Measurements from ENCODE around the gene ANAPC15. TPM values are rescaled to one million over a fixed set of nuclear protein-coding genes. Genes with fewer than 3 reads are reported as not detected.
"Not testable (repeated sequence)": the region's sequence is repeated elsewhere in the genome, so short reads cannot be mapped to it uniquely, and the experiment has no call there.

ANAPC15 gene
- total RNA-seq, 1 donor from 2014 or later = 52.1 TPM

DNA sequence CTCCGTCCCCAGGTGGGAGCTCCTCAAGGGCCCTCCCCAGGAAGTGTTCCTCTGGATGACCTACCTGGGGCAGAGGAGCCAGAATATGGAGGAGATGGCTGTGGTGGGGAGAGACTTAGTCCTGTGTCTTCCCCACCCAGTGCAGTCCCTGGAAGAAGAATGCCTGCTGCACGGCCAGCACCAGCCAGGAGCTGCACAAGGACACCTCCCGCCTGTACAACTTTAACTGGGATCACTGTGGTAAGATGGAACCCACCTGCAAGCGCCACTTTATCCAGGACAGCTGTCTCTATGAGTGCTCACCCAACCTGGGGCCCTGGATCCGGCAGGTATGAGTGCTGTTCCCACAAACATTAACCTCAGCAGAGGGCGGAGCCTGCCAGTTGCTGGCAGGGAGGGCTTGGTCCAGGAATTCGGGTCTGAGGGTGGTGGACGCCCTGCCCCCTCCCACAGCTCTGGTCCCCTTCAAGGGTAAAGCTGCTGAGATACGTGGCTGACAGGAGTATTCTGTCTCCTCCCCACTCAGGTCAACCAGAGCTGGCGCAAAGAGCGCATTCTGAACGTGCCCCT lies 26.4 kb upstream of the ANAPC15 start:
- H3K27ac Mint-ChIP-seq = no peak overlapping the region
- no peak for DNase-seq
- H3K4me1 Mint-ChIP-seq = peaks cover 26% of the 10 kb centered on the region
- intact Hi-C loops (cut with micrococcal nuclease) = no loop called here
- H3K27me3 Mint-ChIP-seq = peaks cover 3% of the 10 kb centered on the region
- no peaks in the 10 kb centered on the region for H3K36me3 Mint-ChIP-seq (ENCODE audit: low read depth)
- H3K9me3 Mint-ChIP-seq = no peaks in the 10 kb centered on the region
- no peak overlapping the region for H3K4me3 Mint-ChIP-seq

DNA sequence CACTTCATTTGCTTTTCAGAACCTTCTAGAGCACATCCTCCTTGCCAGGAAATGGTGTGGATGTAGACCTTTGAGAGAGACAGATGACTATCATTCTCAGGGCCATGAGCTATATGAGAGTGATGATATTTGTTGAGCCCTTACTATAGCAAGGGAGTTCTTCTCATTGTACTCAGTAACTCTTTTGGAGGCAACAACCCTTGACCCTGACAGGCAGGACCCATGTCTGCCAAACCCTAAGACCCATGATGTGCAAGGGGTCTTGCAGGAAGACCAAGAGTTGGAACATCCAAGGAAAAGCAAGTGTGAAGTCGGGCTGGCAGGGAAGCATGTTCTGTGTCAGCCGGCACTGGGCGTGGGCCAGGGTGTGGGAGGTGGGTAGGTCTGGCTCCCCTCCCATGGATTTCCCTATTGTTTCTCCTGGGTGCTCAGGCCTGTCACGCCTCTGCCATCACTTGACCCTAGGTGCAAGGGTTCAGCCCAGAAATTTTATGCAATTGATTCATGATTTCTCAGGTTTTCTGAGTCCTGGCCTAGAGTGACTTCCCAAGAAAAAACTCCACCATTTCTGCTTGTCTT lies 24.3 kb upstream of the ANAPC15 start:
- Mint-ChIP-seq H3K36me3 (ENCODE audit: low read depth) (no peaks in the 10 kb centered on the region), H3K27me3 (peaks cover 19% of the 10 kb centered on the region), H3K27ac (peak overlapping the region; percentile 53), H3K9me3 (no peaks in the 10 kb centered on the region), H3K4me1 (peaks cover 19% of the 10 kb centered on the region), H3K4me3 (no peak overlapping the region)
- no peak for DNase-seq
- intact Hi-C loops (cut with micrococcal nuclease) = no loop called here

GRCh38 chr11:72135891-72136683 lies 23.6 kb upstream of the ANAPC15 start:
- peaks cover 12% of the 10 kb centered on the region for H3K4me1 Mint-ChIP-seq
- H3K36me3 Mint-ChIP-seq (ENCODE audit: low read depth) = no peaks in the 10 kb centered on the region
- no peaks in the 10 kb centered on the region for H3K9me3 Mint-ChIP-seq
- intact Hi-C loops (cut with micrococcal nuclease) = no loop called here
- H3K27me3 Mint-ChIP-seq = peaks cover 22% of the 10 kb centered on the region
- no peak for DNase-seq
- H3K4me3 Mint-ChIP-seq = no peak overlapping the region
- no peak overlapping the region for H3K27ac Mint-ChIP-seq

DNA sequence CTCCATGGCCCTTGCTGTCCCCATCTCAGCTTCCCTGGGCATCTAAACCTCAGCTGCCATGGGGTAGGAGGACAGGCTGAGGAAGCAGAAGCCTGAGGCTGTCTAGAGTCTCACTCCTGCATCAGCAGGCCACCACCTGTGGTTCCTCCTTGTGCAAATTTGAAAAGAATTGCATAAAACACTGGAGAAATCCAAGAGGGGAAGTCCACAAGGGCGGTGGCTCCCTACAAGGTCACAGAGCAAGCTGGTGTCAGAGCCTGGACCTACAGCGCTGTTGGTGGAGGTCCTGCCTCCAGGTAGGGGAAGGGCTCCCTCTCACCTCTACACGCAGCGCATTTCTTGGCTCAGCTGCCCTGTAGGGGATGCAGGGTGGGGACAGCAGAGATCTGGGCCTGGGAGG lies 23.0 kb upstream of the ANAPC15 start, which contains the start of gene FOLR3:
FOLR3 (plus strand) TSS at position 253 of the 400 bp plus-strand sequence. CDS start 228 bp downstream, outside the sequence.
- H3K9me3 Mint-ChIP-seq; H3K4me1 Mint-ChIP-seq; intact Hi-C loops (cut with micrococcal nuclease); DNase-seq; H3K36me3 Mint-ChIP-seq (ENCODE audit: low read depth); H3K27ac Mint-ChIP-seq; H3K4me3 Mint-ChIP-seq: not testable (repeated sequence)
- peaks cover 22% of the 10 kb centered on the region for H3K27me3 Mint-ChIP-seq

DNA sequence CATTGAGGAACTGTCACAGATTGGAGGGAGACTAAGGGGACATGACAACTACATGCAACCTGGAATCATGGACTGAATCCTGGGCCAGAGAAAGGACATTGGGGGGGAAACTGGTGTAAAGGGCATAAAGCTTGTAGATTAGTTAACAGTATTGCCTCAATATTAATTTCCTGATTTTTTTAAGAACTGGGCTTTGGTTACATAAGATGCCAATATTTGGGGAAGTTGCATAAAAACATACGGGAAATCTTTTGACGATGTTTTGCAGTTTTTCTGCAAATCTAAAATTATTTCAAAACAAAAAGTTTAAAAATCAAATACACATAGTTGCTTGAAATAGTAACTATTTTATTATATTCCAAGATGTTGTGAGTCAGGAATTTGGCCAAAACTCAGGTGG lies 20.2 kb upstream of the ANAPC15 start:
- peaks cover 2% of the 10 kb centered on the region for H3K4me1 Mint-ChIP-seq
- no peak for DNase-seq
- intact Hi-C loops (cut with micrococcal nuclease) = no loop called here
- peaks cover 6% of the 10 kb centered on the region for H3K36me3 Mint-ChIP-seq (ENCODE audit: low read depth)
- peaks cover 35% of the 10 kb centered on the region for H3K27me3 Mint-ChIP-seq
- no peak overlapping the region for H3K27ac Mint-ChIP-seq
- H3K4me3 Mint-ChIP-seq = no peak overlapping the region
- peaks cover 12% of the 10 kb centered on the region for H3K9me3 Mint-ChIP-seq

DNA sequence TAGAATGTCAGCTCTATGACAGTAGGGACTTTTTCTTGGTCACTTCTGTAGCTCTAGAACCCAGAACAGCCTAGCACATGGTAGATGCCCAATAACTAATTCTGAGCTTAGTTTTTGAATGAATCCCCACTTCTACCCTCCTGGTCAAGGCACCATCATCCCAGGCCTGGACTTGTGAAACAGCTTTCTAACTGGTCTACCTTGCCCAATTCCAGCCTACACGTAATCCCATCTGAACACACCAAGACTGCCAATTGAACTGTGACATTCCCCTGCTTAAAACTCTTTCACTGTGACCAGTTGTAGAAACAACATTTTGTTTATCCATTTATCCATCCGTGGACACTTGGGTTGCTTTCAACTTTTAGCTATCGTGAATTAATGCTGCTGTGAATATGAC lies 16.9 kb upstream of the ANAPC15 start:
- intact Hi-C loops (cut with micrococcal nuclease) = no loop called here
- Mint-ChIP-seq H3K4me3 (no peak overlapping the region), H3K27ac (no peak overlapping the region), H3K9me3 (peaks cover 16% of the 10 kb centered on the region), H3K4me1 (no peaks in the 10 kb centered on the region), H3K36me3 (ENCODE audit: low read depth) (peaks cover 6% of the 10 kb centered on the region), H3K27me3 (peaks cover 38% of the 10 kb centered on the region)
- DNase-seq = no peak

DNA sequence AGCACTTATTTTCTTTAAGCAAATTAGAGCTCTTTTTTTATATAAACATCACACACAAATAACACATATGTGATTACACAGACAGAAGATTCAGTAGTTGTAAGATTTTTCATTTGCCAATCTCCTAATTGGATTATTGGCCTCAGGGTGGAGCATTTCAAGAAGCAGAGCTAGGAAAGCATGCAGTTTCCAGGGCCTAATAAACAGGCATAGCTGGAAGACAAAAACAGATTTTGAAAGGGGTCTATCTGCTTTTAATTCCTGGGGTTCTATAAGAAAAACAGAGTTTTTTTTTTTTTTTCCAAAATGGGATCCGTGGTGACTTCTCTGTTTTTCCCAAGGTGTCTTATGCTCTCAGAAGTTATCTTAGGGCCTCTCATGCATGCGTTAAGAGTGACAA lies 15.4 kb upstream of the ANAPC15 start:
- intact Hi-C loops (cut with micrococcal nuclease) = no loop called here

GRCh38 chr11:72125956-72126355 lies 13.5 kb upstream of the ANAPC15 start:
- Mint-ChIP-seq H3K27ac (no peak overlapping the region), H3K27me3 (peaks cover 17% of the 10 kb centered on the region), H3K9me3 (peaks cover 18% of the 10 kb centered on the region), H3K4me3 (no peak overlapping the region), H3K36me3 (ENCODE audit: low read depth) (peaks cover 6% of the 10 kb centered on the region), H3K4me1 (no peaks in the 10 kb centered on the region)
- intact Hi-C loops (cut with micrococcal nuclease) = no loop called here
- DNase-seq = no peak

More for the DNA sequence above, 15.4 kb upstream of the ANAPC15 start:
- Mint-ChIP-seq H3K36me3 (ENCODE audit: low read depth) (peaks cover 6% of the 10 kb centered on the region), H3K4me3 (no peak overlapping the region), H3K4me1 (no peaks in the 10 kb centered on the region), H3K27ac (no peak overlapping the region), H3K9me3 (peaks cover 18% of the 10 kb centered on the region), H3K27me3 (peaks cover 28% of the 10 kb centered on the region)
- DNase-seq = no peak

GRCh38 chr11:72124046-72124445 lies 11.6 kb upstream of the ANAPC15 start:
- Mint-ChIP-seq H3K4me3 (no peak overlapping the region), H3K36me3 (ENCODE audit: low read depth) (peaks cover 3% of the 10 kb centered on the region), H3K9me3 (peaks cover 13% of the 10 kb centered on the region), H3K27ac (no peak overlapping the region), H3K4me1 (no peaks in the 10 kb centered on the region), H3K27me3 (peaks cover 11% of the 10 kb centered on the region)
- DNase-seq = no peak
- intact Hi-C loops (cut with micrococcal nuclease) = no loop called here

- H3K36me3 Mint-ChIP-seq (ENCODE audit: low read depth) = no peaks in the 10 kb centered on the region
- peaks cover 6% of the 10 kb centered on the region for H3K9me3 Mint-ChIP-seq
- no peaks in the 10 kb centered on the region for H3K4me1 Mint-ChIP-seq
- no peak overlapping the region for H3K27ac Mint-ChIP-seq
- DNase-seq = no peak
- intact Hi-C loops (cut with micrococcal nuclease) = no loop called here
- H3K4me3 Mint-ChIP-seq = no peak overlapping the region
- H3K27me3 Mint-ChIP-seq = peaks cover 5% of the 10 kb centered on the region
These were observed 10.7 kb upstream of the ANAPC15 start for GRCh38 chr11:72123117-72123653.

- Mint-ChIP-seq H3K27ac (no peak overlapping the region), H3K36me3 (ENCODE audit: low read depth) (no peaks in the 10 kb centered on the region), H3K4me3 (no peak overlapping the region), H3K27me3 (peaks cover 2% of the 10 kb centered on the region), H3K4me1 (no peaks in the 10 kb centered on the region), H3K9me3 (peaks cover 6% of the 10 kb centered on the region)
- intact Hi-C loops (cut with micrococcal nuclease) = no loop called here
- DNase-seq = no peak
These were observed 10.1 kb upstream of the ANAPC15 start for GRCh38 chr11:72122607-72123006.

GRCh38 chr11:72120930-72121329 lies 8.4 kb upstream of the ANAPC15 start:
- no peaks in the 10 kb centered on the region for H3K4me1 Mint-ChIP-seq
- intact Hi-C loops (cut with micrococcal nuclease) = no loop called here
- no peaks in the 10 kb centered on the region for H3K36me3 Mint-ChIP-seq (ENCODE audit: low read depth)
- no peak for DNase-seq
- no peaks in the 10 kb centered on the region for H3K27me3 Mint-ChIP-seq
- no peak overlapping the region for H3K27ac Mint-ChIP-seq
- no peak overlapping the region for H3K4me3 Mint-ChIP-seq
- peaks cover 6% of the 10 kb centered on the region for H3K9me3 Mint-ChIP-seq

- intact Hi-C loops (cut with micrococcal nuclease) = no loop called here
- Mint-ChIP-seq H3K27me3 (no peaks in the 10 kb centered on the region), H3K36me3 (ENCODE audit: low read depth) (no peaks in the 10 kb centered on the region), H3K27ac (no peak overlapping the region), H3K9me3 (peaks cover 6% of the 10 kb centered on the region), H3K4me3 (no peak overlapping the region), H3K4me1 (no peaks in the 10 kb centered on the region)
- no peak for DNase-seq
These were observed 6.7 kb upstream of the ANAPC15 start for GRCh38 chr11:72119198-72119597.

Measured in activated CD4-positive, alpha-beta T cell treated with anti-CD3 and anti-CD28 coated beads, Interleukin-2, amount 10 ng/mL, durations not matched to agents 24 days and 14 days (primary cell).